CD4-positive, CD25-positive, alpha-beta regulatory T cell (primary cell): Measurements from ENCODE around the gene PTPRN2. TPM values are rescaled to one million over a fixed set of nuclear protein-coding genes. Genes with fewer than 3 reads are reported as not detected.

ENCODE experiments used
- ATAC-seq, 2 donors: fragments of 150-1000 bp; cut with Tn5 transposase; one replicate each; pipeline ENCODE4 v1.10.0; 2021; ENCODE audit warnings: low read depth in 2 of 2, moderate number of reproducible peaks in 2 of 2, moderate library complexity in 1 of 2
- DNase-seq, 3 donors: peaks; one replicate each; pipeline versions ENCODE4 v3.0.0 to v3.0.0-alpha.2; 2012 to 2022; ENCODE audit warnings: mixed read lengths in 1 of 3
- H3K27ac ChIP-seq: one replicate; pipeline ENCODE4 v1.7.0; 2013; ENCODE audit warnings: mild to moderate bottlenecking, low read length; ENCODE audit not compliant: insufficient read depth, poor library complexity, severe bottlenecking
- H3K27me3 ChIP-seq: one replicate; pipeline ENCODE4 v1.7.0; 2013; ENCODE audit warnings: low read length; ENCODE audit not compliant: control insufficient read depth, insufficient read depth
- H3K36me3 ChIP-seq: one replicate; pipeline ENCODE4 v1.7.0; 2013; ENCODE audit warnings: mild to moderate bottlenecking, low read length, moderate library complexity; ENCODE audit not compliant: control insufficient read depth, insufficient read depth
- H3K4me1 ChIP-seq: 2 replicates; pipeline ENCODE4 v1.7.0; 2013; ENCODE audit warnings: mild to moderate bottlenecking, low read length; ENCODE audit not compliant: insufficient read depth, control insufficient read depth, poor library complexity, severe bottlenecking
- H3K4me3 ChIP-seq: one replicate; pipeline ENCODE4 v1.7.0; 2013; ENCODE audit warnings: low read depth, mild to moderate bottlenecking, low read length, moderate library complexity
- H3K9me3 ChIP-seq, 2 experiments: 1 replicate in 1 of 2; 2 replicates in 1 of 2; pipeline ENCODE4 v1.7.0; 2013; ENCODE audit warnings: low read length in 2 of 2, mild to moderate bottlenecking in 1 of 2, moderate library complexity in 1 of 2; ENCODE audit not compliant: control insufficient read depth in 2 of 2
- H3K27ac Mint-ChIP-seq, 3 donors: one replicate each; pipeline ENCODE4 v1.8.0; 2020 to 2022; ENCODE audit warnings: mild to moderate bottlenecking in 3 of 3, mixed read lengths in 3 of 3, moderate library complexity in 2 of 3
- H3K27me3 Mint-ChIP-seq: one replicate; pipeline ENCODE4 v1.8.0; 2022; ENCODE audit warnings: mild to moderate bottlenecking, mixed read lengths
- H3K36me3 Mint-ChIP-seq: one replicate; pipeline ENCODE4 v1.8.0; 2020; ENCODE audit warnings: mixed read lengths
- H3K4me1 Mint-ChIP-seq, 4 donors: one replicate each; pipeline ENCODE4 v1.8.0; 2020 to 2022; ENCODE audit warnings: mixed read lengths in 4 of 4, mild to moderate bottlenecking in 1 of 4
- H3K4me3 Mint-ChIP-seq, 4 donors: one replicate each; pipeline ENCODE4 v1.8.0; 2020 to 2022; ENCODE audit warnings: mild to moderate bottlenecking in 4 of 4, mixed read lengths in 4 of 4, moderate library complexity in 3 of 4
- H3K9me3 Mint-ChIP-seq, 7 donors: one replicate each; pipeline ENCODE4 v1.8.0; 2020 to 2022; ENCODE audit warnings: mixed read lengths in 7 of 7, mild to moderate bottlenecking in 3 of 7, moderate library complexity in 2 of 7
- polyA plus RNA-seq, 4 donors: library from polyadenylated mRNA; unstranded; fragments of 300-500 nt; fragmentation: Illumina TruSeq; gene quantifications; one replicate each; pipeline ENCODE4 v1.2.3, GENCODE V29; 2021
- total RNA-seq: library from RNA; stranded (reverse); gene quantifications from one replicate; pipeline ENCODE4 v1.2.3, GENCODE V29; 2022

PTPRN2 gene
- total and polyA plus RNA-seq, 5 donors from 2014 or later: 1.6 to 4.7 (median 2.7) TPM

DNA sequence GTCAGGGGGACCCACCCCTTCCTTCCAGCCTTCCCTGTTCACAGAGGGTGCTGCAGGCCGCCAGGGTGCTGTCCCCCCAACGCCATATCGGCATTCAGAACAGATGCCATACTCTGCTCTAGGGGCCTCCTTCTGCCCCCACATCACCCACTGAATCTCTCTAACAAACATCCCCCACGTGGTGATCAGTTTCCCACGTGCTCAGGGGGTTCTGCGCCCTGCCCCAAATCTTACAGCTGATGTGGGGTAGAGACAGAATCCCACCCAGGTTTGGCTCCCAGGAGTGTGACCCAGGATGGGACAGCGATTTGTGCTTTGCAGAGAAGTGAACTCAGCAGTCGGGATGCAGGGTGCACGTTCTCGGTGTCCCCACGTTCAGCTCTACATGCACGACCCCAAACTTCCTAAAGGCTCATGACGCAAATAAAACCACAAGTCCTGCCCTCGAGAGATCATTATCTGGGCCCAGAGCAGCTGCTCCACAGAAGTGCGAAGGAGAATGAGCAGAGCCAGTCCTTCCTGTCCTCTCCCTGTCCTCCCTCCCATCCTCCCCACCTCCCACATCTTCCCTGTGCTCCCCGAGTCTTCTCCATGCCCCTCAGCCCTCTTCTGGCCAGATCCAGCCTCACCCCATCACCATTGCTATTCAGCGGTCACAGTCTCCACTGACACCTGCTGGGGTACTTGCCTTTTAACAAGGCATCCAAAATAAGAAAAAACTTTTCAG, 827.5 kb downstream of the PTPRN2 start:
- H3K4me3 Mint-ChIP-seq: no peak overlapping the region
- ATAC-seq (no peak), DNase-seq (no peak)
- Histone ChIP-seq H3K27ac (no peak overlapping the region), H3K27me3 (no peaks in the 10 kb centered on the region), H3K4me3 (no peak overlapping the region), H3K4me1 (no peaks in the 10 kb centered on the region), H3K9me3 (peaks cover 0 to 4% of the 10 kb centered on the region in 2 experiments), H3K36me3 (no peaks in the 10 kb centered on the region)
- no peaks in the 10 kb centered on the region for H3K27me3 Mint-ChIP-seq
- H3K36me3 Mint-ChIP-seq: no peaks in the 10 kb centered on the region
- H3K27ac Mint-ChIP-seq: no peak overlapping the region
- H3K4me1 Mint-ChIP-seq: peaks cover 0 to 6% (median 4%) of the 10 kb centered on the region in 4 donors
- peaks cover 0 to 14% (median 0%) of the 10 kb centered on the region in 7 donors for H3K9me3 Mint-ChIP-seq

GRCh38 chr7:157759246-157759805, 828.3 kb downstream of the PTPRN2 start:
- no peak for DNase-seq
- H3K27me3 ChIP-seq: no peaks in the 10 kb centered on the region

DNA sequence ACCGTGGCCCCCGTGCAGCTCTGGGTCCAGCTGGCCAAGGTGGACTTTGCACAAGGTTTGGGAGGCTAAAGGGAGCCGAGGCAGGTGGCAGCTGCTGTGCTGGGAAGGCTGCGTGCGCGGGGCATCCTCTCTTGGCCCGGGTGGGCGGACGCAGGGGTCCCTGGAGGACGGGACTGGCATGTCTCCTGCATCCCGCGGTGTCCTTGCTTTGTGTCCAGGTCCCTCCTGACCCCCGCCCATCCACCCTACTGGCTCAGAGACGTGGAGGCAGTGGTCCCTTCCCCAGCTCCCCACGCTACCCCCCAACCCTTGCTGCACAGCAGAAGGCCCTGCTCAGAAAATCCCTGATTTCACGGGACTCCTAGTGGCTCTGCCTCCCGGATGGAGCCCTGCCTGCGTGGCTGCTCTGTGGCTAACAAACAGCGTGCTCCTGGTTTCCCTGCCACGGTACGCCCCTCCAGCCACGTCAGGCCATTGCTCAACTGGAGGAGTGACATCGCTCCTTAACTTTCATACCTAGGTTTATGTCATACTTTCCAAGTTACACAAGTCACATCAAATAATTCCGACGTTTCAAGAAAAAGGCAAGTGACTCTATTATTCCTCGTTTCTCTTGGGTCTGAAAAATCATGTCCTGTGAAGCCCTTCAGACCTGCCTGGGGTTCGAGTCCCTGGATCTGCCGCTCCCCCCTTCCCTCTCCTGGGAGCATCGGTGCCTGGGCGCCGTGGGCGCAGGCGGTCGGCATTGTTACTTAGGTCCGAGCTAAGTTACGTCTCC, 829.0 kb downstream of the PTPRN2 start:
- no peaks in the 10 kb centered on the region for H3K36me3 Mint-ChIP-seq
- Histone ChIP-seq H3K4me1 (no peaks in the 10 kb centered on the region), H3K27ac (no peak overlapping the region), H3K9me3 (no peaks in the 10 kb centered on the region), H3K27me3 (no peaks in the 10 kb centered on the region), H3K4me3 (no peak overlapping the region), H3K36me3 (no peaks in the 10 kb centered on the region)
- H3K4me3 Mint-ChIP-seq: no peak overlapping the region
- ATAC-seq (no peak), DNase-seq (no peak)
- H3K9me3 Mint-ChIP-seq: peaks cover 0 to 4% (median 0%) of the 10 kb centered on the region in 7 donors
- H3K4me1 Mint-ChIP-seq: peaks cover 0 to 6% (median 4%) of the 10 kb centered on the region in 4 donors
- no peaks in the 10 kb centered on the region for H3K27me3 Mint-ChIP-seq
- H3K27ac Mint-ChIP-seq: no peak overlapping the region

More at GRCh38 chr7:157759246-157759805, 828.3 kb downstream of the PTPRN2 start:
- H3K36me3 ChIP-seq: no peaks in the 10 kb centered on the region
- peaks cover 0 to 6% (median 0%) of the 10 kb centered on the region in 7 donors for H3K9me3 Mint-ChIP-seq
- H3K4me1 ChIP-seq: no peaks in the 10 kb centered on the region
- H3K4me1 Mint-ChIP-seq: peaks cover 0 to 6% (median 4%) of the 10 kb centered on the region in 4 donors
- no peaks in the 10 kb centered on the region for H3K36me3 Mint-ChIP-seq
- no peak overlapping the region for H3K4me3 Mint-ChIP-seq
- H3K9me3 ChIP-seq: peaks cover 0 to 2% of the 10 kb centered on the region in 2 experiments
- no peaks in the 10 kb centered on the region for H3K27me3 Mint-ChIP-seq
- ATAC-seq: no peak
- no peak overlapping the region for H3K27ac Mint-ChIP-seq
- no peak overlapping the region for H3K4me3 ChIP-seq
- no peak overlapping the region for H3K27ac ChIP-seq

- H3K27me3 Mint-ChIP-seq: no peaks in the 10 kb centered on the region
- H3K4me3 Mint-ChIP-seq: no peak overlapping the region
- no peak overlapping the region for H3K27ac ChIP-seq
- H3K36me3 ChIP-seq: no peaks in the 10 kb centered on the region
- no peak overlapping the region for H3K4me3 ChIP-seq
- no peak for ATAC-seq
- H3K4me1 Mint-ChIP-seq: peaks cover 0 to 6% (median 4%) of the 10 kb centered on the region in 4 donors
- H3K36me3 Mint-ChIP-seq: no peaks in the 10 kb centered on the region
- H3K9me3 ChIP-seq: no peaks in the 10 kb centered on the region
- no peaks in the 10 kb centered on the region for H3K4me1 ChIP-seq
- H3K9me3 Mint-ChIP-seq: peaks cover 0 to 2% (median 0%) of the 10 kb centered on the region in 7 donors
- DNase-seq: no peak
- H3K27ac Mint-ChIP-seq: no peak overlapping the region
- no peaks in the 10 kb centered on the region for H3K27me3 ChIP-seq
Measured at GRCh38 chr7:157757776-157758467, 829.7 kb downstream of the PTPRN2 start.

GRCh38 chr7:157757211-157757610, 830.4 kb downstream of the PTPRN2 start:
- peaks cover 0 to 2% (median 0%) of the 10 kb centered on the region in 7 donors for H3K9me3 Mint-ChIP-seq
- H3K4me1 ChIP-seq: no peaks in the 10 kb centered on the region
- no peaks in the 10 kb centered on the region for H3K9me3 ChIP-seq
- no peaks in the 10 kb centered on the region for H3K36me3 ChIP-seq
- no peak for ATAC-seq
- H3K36me3 Mint-ChIP-seq: no peaks in the 10 kb centered on the region
- H3K4me3 Mint-ChIP-seq: no peak overlapping the region
- H3K4me3 ChIP-seq: no peak overlapping the region
- no peaks in the 10 kb centered on the region for H3K27me3 Mint-ChIP-seq
- H3K27me3 ChIP-seq: no peaks in the 10 kb centered on the region
- no peak overlapping the region for H3K27ac Mint-ChIP-seq
- H3K4me1 Mint-ChIP-seq: peaks cover 0 to 6% (median 4%) of the 10 kb centered on the region in 4 donors
- no peak overlapping the region for H3K27ac ChIP-seq
- no peak for DNase-seq

DNA sequence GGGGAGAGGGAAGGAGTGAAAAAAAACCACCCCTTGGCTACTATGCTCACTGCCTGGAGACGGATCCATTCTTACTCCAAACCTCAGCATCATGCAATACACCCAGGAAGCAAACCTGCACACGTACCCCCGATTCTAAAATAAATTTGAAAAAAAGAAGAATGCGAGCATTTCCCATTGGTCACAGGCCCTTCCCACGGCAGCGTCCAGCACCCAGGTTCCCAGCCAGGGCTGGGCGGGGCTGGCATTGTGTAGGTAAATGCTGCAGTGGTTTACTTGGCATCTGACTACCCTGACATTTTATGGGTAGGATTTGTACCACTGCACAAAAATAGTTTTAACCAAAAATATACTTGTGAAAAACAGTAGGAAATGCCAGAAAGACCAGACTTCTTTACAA, 831.9 kb downstream of the PTPRN2 start:
- no peak for DNase-seq
- H3K27me3 ChIP-seq: no peaks in the 10 kb centered on the region
- peaks cover 0 to 6% (median 4%) of the 10 kb centered on the region in 4 donors for H3K4me1 Mint-ChIP-seq
- H3K4me3 ChIP-seq: no peak overlapping the region
- ATAC-seq: no peak
- no peaks in the 10 kb centered on the region for H3K4me1 ChIP-seq
- no peaks in the 10 kb centered on the region for H3K9me3 ChIP-seq
- H3K36me3 ChIP-seq: no peaks in the 10 kb centered on the region
- no peaks in the 10 kb centered on the region for H3K27me3 Mint-ChIP-seq
- H3K9me3 Mint-ChIP-seq: peaks cover 0 to 1% (median 0%) of the 10 kb centered on the region in 7 donors
- H3K27ac ChIP-seq: no peak overlapping the region
- no peaks in the 10 kb centered on the region for H3K36me3 Mint-ChIP-seq
- no peak overlapping the region for H3K4me3 Mint-ChIP-seq
- H3K27ac Mint-ChIP-seq: no peak overlapping the region

DNA sequence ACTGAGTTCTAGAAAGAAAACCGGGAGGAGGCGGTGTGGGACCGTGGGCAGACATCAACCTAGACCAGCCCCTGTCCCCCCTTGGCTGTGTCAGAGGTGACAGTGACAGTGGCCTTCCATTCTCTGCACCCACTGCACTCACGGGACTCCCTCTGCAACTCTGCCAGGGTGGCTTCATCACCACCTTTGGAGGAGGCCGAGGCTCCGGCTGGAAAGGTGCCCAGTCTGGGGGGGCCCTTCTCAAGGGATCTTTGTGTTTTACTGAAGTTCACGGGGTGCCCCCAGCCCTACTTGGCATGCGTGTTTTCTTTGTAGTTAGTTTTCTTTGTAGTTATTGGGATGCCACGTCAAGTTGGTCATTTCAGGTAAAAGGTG, 833.2 kb downstream of the PTPRN2 start:
- no peaks in the 10 kb centered on the region for H3K36me3 ChIP-seq
- Mint-ChIP-seq H3K27ac (no peak overlapping the region), H3K4me3 (no peak overlapping the region), H3K36me3 (no peaks in the 10 kb centered on the region), H3K9me3 (no peaks in the 10 kb centered on the region), H3K27me3 (no peaks in the 10 kb centered on the region), H3K4me1 (peaks cover 0 to 4% (median 0%) of the 10 kb centered on the region in 4 donors)
- ATAC-seq (no peak), DNase-seq (no peak)
- no peak overlapping the region for H3K4me3 ChIP-seq
- no peaks in the 10 kb centered on the region for H3K27me3 ChIP-seq
- no peaks in the 10 kb centered on the region for H3K4me1 ChIP-seq
- no peak overlapping the region for H3K27ac ChIP-seq
- H3K9me3 ChIP-seq: no peaks in the 10 kb centered on the region
